GM12874 (cell line): ENCODE measurements around the gene OSBPL2.

Experiments
- CTCF ChIP-seq: IDR thresholded peaks from 2 replicates; pipeline ENCODE4 v1.5.1; 2011; ENCODE audit warnings: low read depth, mild to moderate bottlenecking, control low read depth, low read length, moderate library complexity; ENCODE audit not compliant: insufficient read depth

Gene OSBPL2

GRCh38 chr20:62246431-62246830 lies 8.1 kb downstream of the OSBPL2 start:
- TF ChIP-seq CTCF: no peak

GRCh38 chr20:62246872-62247652 lies 8.7 kb downstream of the OSBPL2 start:
- no peak for TF ChIP-seq CTCF

DNA sequence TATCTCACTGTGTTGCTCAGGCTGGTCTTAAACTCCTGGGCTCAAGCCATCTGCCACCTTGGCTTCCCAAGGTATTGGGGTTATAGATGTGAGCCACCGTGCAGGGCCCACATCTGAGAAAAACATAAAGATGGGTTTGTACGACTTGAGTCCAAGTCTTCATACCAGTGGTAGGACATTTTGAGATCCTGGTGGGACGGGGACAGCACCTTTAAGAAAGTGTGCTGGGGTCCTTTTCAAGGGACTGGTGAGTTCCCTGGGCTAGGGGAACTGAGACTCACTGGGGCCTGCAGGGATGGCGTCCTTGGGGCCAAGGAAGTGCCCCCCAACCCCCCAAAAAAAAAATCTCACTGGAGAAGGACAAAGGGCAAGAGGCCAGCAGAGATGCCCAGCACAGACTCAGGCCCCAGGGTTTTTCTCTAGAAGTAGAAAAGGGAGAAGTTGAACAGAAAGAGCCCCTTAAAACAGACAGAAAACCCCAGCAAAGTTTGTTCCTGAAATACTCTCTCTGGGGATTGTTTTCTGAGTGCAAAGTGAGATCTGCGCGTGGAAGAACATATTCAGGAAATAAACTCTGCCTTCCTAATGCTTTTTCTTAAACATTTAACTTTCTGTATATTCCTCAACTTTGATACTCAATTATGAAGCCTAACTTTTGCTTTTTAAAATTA lies 10.7 kb downstream of the OSBPL2 start:
- TF ChIP-seq CTCF: no peak

- TF ChIP-seq CTCF: no peak
Observed at GRCh38 chr20:62252342-62252966, 14.1 kb downstream of the OSBPL2 start.

GRCh38 chr20:62253398-62253797 lies 15.1 kb downstream of the OSBPL2 start:
- no peak for TF ChIP-seq CTCF

DNA sequence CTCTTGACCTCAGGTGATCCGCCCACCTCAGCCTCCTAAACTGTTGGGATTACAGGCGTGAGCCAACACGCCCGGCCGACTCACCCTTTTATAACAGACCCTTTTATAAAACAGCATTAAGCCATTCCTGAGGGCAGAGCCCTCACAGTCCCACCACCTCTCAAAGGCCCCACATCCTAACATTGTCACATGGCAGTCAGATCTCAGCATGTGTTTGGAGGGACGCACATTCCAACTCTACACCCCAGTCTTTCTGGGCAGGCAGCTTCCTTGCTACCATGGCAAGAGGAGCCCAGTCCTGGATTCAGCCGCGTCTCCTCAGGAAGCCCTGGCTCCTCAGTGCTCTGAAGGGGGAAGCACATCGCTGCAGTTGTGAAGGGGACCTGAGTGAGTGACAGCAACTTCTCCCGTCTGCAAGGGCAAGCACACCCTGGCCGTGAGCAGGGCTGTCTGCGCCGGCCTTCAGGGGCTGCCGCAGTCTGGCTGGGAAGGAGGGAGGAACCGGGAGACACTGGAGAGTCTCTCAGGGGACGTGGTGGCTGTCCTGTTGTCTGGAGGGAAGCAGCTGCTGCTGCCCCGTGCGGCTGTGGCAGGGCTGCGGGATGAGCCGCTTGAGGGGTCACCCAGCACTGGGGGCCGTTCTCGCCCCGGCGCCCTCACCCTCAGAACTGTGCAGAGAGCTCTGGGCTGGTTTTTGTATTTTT lies 15.9 kb downstream of the OSBPL2 start:
- no peak for TF ChIP-seq CTCF

GRCh38 chr20:62255976-62256375 lies 17.7 kb downstream of the OSBPL2 start:
- no peak for TF ChIP-seq CTCF
